ENCODE data around the gene CBX1. TPM values are rescaled to one million over a fixed set of nuclear protein-coding genes. Genes with fewer than 3 reads are reported as not detected.

Gene CBX1
- total and polyA plus RNA-seq, 2 of the 13 experiments (the other 11 are each of a cell fraction or from before 2014, with no cell fraction given), result 17.8 to 108 TPM

DNA sequence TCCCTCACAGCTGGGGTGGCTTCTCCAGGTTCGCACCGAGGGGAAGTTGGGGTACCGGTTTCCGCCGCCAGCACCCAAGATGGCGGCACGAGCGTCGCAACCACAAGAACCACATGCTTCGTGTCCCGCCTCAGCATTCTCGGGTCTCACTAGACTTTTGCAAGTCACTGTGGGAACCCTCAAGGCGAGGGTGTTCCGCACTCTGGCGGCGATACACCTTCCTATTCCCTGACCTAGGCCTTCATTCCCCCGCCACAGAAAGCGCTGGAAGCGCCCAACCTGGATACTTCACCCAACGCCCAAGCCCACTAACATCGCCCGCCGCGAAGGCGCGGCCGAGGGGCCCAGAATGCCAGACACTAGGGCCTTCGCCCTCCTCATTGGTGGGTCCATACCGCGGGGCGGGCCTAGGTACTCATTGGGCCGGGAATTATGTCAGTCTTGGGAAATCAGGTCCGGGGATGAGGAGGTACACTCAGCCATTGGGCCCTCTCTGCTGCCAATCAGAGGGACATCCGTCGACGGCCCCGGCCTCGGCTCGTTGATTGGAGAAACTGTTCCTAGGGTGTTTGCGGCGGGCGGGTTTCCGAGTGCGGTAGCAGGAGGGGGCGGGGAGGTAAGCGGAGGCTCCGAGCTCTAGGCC, 53.4 kb downstream of the CBX1 start, which contains the start of gene NFE2L1 (continued):
- TF ChIP-seq, protein P1, sequence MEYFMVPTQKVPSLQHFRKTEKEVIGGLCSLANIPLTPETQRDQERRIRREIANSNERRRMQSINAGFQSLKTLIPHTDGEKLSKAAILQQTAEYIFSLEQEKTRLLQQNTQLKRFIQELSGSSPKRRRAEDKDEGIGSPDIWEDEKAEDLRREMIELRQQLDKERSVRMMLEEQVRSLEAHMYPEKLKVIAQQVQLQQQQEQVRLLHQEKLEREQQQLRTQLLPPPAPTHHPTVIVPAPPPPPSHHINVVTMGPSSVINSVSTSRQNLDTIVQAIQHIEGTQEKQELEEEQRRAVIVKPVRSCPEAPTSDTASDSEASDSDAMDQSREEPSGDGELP (IDR thresholded peaks at IDR 0.05; ENCODE audit: borderline replicate concordance, low read depth), result peak; percentile 12; the same call in 1 of the 2 replicates
- TF ChIP-seq, protein P2, sequence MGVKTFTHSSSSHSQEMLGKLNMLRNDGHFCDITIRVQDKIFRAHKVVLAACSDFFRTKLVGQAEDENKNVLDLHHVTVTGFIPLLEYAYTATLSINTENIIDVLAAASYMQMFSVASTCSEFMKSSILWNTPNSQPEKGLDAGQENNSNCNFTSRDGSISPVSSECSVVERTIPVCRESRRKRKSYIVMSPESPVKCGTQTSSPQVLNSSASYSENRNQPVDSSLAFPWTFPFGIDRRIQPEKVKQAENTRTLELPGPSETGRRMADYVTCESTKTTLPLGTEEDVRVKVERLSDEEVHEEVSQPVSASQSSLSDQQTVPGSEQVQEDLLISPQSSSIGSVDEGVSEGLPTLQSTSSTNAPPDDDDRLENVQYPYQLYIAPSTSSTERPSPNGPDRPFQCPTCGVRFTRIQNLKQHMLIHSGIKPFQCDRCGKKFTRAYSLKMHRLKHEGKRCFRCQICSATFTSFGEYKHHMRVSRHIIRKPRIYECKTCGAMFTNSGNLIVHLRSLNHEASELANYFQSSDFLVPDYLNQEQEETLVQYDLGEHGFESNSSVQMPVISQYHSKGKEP (CRISPR knock-in tag; IDR thresholded peaks at IDR 0.05), result no peak
- TF ChIP-seq ZNF790 (CRISPR knock-in tag; IDR thresholded peaks at IDR 0.05; ENCODE audit: borderline replicate concordance), result peak; percentile 92; the same call in 1 of the 2 replicates
- 0 out of 2 replicates have a peak, but pooled peaks have one; percentile 9 for TF ChIP-seq MYNN (CRISPR knock-in tag; IDR thresholded peaks at IDR 0.05; ENCODE audit: low read depth)
- TF ChIP-seq ZNF589 (CRISPR knock-in tag; conservative IDR thresholded peaks at IDR 0.05), result peak; percentile 79; the same call in 1 of the 2 replicates
- peak; percentile 94 for TF ChIP-seq ZNF775 (CRISPR knock-in tag; IDR thresholded peaks at IDR 0.05; ENCODE audit: borderline replicate concordance)
- TF ChIP-seq JDP2 (CRISPR knock-in tag; IDR thresholded peaks at IDR 0.05; ENCODE audit: borderline replicate concordance), result no peak
- TF ChIP-seq CREB1 (IDR thresholded peaks at IDR 0.05), result peak; percentile 90
- peak; percentile 97 for TF ChIP-seq CREB1 (CRISPR knock-in tag; IDR thresholded peaks at IDR 0.05)
- 0 out of 2 replicates have a peak, but pooled peaks have one; percentile 22 for TF ChIP-seq SMAD1 (CRISPR knock-in tag; IDR thresholded peaks at IDR 0.05; ENCODE audit: borderline replicate concordance, low read depth)
- no peak for TF ChIP-seq SIN3B (IDR thresholded peaks at IDR 0.05; ENCODE audit: low read length)
- TF ChIP-seq, protein P3, sequence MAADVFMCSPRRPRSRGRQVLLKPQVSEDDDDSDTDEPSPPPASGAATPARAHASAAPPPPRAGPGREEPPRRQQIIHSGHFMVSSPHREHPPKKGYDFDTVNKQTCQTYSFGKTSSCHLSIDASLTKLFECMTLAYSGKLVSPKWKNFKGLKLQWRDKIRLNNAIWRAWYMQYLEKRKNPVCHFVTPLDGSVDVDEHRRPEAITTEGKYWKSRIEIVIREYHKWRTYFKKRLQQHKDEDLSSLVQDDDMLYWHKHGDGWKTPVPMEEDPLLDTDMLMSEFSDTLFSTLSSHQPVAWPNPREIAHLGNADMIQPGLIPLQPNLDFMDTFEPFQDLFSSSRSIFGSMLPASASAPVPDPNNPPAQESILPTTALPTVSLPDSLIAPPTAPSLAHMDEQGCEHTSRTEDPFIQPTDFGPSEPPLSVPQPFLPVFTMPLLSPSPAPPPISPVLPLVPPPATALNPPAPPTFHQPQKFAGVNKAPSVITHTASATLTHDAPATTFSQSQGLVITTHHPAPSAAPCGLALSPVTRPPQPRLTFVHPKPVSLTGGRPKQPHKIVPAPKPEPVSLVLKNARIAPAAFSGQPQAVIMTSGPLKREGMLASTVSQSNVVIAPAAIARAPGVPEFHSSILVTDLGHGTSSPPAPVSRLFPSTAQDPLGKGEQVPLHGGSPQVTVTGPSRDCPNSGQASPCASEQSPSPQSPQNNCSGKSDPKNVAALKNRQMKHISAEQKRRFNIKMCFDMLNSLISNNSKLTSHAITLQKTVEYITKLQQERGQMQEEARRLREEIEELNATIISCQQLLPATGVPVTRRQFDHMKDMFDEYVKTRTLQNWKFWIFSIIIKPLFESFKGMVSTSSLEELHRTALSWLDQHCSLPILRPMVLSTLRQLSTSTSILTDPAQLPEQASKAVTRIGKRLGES (CRISPR knock-in tag; IDR thresholded peaks at IDR 0.05; ENCODE audit: borderline replicate concordance), result no peak
- peak; percentile 90 for TF ChIP-seq SATB2 (CRISPR knock-in tag; IDR thresholded peaks at IDR 0.05)
- no peak for TF ChIP-seq ADNP (CRISPR knock-in tag; IDR thresholded peaks at IDR 0.05)
- TF ChIP-seq MIXL1 (CRISPR knock-in tag; IDR thresholded peaks at IDR 0.05), result peak; percentile 69
- TF ChIP-seq, protein P4, sequence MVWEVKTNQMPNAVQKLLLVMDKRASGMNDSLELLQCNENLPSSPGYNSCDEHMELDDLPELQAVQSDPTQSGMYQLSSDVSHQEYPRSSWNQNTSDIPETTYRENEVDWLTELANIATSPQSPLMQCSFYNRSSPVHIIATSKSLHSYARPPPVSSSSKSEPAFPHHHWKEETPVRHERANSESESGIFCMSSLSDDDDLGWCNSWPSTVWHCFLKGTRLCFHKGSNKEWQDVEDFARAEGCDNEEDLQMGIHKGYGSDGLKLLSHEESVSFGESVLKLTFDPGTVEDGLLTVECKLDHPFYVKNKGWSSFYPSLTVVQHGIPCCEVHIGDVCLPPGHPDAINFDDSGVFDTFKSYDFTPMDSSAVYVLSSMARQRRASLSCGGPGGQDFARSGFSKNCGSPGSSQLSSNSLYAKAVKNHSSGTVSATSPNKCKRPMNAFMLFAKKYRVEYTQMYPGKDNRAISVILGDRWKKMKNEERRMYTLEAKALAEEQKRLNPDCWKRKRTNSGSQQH (CRISPR knock-in tag; IDR thresholded peaks at IDR 0.05; ENCODE audit: low read depth), result 0 out of 2 replicates have a peak, but pooled peaks have one; percentile 47
- TF ChIP-seq, protein P5, sequence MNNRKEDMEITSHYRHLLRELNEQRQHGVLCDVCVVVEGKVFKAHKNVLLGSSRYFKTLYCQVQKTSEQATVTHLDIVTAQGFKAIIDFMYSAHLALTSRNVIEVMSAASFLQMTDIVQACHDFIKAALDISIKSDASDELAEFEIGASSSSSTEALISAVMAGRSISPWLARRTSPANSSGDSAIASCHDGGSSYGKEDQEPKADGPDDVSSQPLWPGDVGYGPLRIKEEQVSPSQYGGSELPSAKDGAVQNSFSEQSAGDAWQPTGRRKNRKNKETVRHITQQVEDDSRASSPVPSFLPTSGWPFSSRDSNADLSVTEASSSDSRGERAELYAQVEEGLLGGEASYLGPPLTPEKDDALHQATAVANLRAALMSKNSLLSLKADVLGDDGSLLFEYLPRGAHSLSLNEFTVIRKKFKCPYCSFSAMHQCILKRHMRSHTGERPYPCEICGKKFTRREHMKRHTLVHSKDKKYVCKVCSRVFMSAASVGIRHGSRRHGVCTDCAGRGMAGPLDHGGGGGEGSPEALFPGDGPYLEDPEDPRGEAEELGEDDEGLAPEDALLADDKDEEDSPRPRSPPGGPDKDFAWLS (CRISPR knock-in tag; IDR thresholded peaks at IDR 0.05; ENCODE audit: borderline replicate concordance), result peak; percentile 68; the same call in 1 of the 2 replicates
- TF ChIP-seq ZNF234 (CRISPR knock-in tag; conservative IDR thresholded peaks at IDR 0.05), result no peak
- TF ChIP-seq, protein P6, sequence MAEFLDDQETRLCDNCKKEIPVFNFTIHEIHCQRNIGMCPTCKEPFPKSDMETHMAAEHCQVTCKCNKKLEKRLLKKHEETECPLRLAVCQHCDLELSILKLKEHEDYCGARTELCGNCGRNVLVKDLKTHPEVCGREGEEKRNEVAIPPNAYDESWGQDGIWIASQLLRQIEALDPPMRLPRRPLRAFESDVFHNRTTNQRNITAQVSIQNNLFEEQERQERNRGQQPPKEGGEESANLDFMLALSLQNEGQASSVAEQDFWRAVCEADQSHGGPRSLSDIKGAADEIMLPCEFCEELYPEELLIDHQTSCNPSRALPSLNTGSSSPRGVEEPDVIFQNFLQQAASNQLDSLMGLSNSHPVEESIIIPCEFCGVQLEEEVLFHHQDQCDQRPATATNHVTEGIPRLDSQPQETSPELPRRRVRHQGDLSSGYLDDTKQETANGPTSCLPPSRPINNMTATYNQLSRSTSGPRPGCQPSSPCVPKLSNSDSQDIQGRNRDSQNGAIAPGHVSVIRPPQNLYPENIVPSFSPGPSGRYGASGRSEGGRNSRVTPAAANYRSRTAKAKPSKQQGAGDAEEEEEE (CRISPR knock-in tag; IDR thresholded peaks at IDR 0.05; ENCODE audit: borderline replicate concordance), result 0 out of 2 replicates have a peak, but pooled peaks have one; percentile 87
